Measurements from ENCODE around the gene NINJ1. TPM values are rescaled to one million over a fixed set of nuclear protein-coding genes. Genes with fewer than 3 reads are reported as not detected.

Gene NINJ1
- total RNA-seq, 1 experiment from 2014 or later: 34.8 TPM

DNA sequence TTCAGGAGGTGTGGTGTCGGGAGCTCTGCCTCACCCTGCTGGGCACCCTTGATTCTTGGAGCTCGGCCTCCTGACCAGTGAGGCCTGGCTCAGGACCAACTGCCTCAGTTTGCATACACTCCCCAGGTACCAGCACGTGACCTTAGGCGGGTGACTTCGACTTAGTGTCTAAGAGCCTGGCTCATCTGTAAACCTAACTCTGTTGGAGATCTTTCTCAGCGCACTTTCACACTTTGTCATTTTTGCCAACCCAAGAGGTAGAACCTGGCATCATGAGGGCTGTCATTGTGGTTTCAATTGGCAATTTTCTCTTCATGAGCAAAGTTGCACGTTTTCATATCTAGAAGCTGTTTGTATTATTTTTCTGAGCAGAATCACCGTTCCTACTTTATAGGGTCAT is 36.5 kb upstream of the NINJ1 start:
- Histone ChIP-seq H3K27ac (no peak overlapping the region), H3K4me3 (no peak overlapping the region), H3K4me1 (replicated peaks) (no peaks in the 10 kb centered on the region), H3K36me3 (no peaks in the 10 kb centered on the region), H3K9me3 (replicated peaks) (no peaks in the 10 kb centered on the region), H3K27me3 (replicated peaks) (peaks cover 3% of the 10 kb centered on the region; the same call in 1 of the 2 replicates)
- DNase-seq (ENCODE audit: low read depth in 1 of 2, low spot score in 2 of 2): no peak

- Histone ChIP-seq H3K9me3 (replicated peaks) (no peaks in the 10 kb centered on the region), H3K4me1 (replicated peaks) (no peaks in the 10 kb centered on the region), H3K27me3 (replicated peaks) (peaks cover 3% of the 10 kb centered on the region; the same call in 1 of the 2 replicates), H3K4me3 (no peak overlapping the region), H3K27ac (no peak overlapping the region), H3K36me3 (no peaks in the 10 kb centered on the region)
- DNase-seq (ENCODE audit: low read depth in 1 of 2, low spot score in 2 of 2): no peak
These were observed 35.4 kb upstream of the NINJ1 start for GRCh38 chr9:93169444-93169843.

GRCh38 chr9:93168581-93168980 is 34.5 kb upstream of the NINJ1 start:
- DNase-seq (ENCODE audit: low read depth in 1 of 2, low spot score in 2 of 2): no peak
- Histone ChIP-seq H3K4me1 (replicated peaks) (no peaks in the 10 kb centered on the region), H3K9me3 (replicated peaks) (no peaks in the 10 kb centered on the region), H3K4me3 (no peak overlapping the region), H3K36me3 (no peaks in the 10 kb centered on the region), H3K27ac (no peak overlapping the region), H3K27me3 (replicated peaks) (peaks cover 3% of the 10 kb centered on the region; the same call in 1 of the 2 replicates)

DNA sequence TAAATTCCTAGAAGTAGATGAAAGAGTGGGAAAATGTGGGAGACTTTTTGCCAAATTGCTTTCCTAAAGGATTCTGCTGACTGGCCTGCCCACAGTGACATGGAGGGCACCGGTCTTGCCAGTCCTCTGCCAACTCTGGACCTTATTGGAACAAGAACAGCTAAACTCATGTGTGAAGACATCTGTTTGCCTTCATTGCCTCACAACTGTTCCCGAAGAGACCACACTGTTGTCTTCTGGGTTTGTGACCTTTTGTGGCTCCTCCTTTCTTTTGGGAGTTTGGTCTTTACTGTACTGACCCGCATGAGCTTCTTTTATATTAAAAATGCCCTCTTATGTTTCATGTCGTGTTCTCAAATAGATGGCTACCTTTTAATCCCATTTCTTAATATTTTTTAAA is 33.8 kb upstream of the NINJ1 start:
- no peaks in the 10 kb centered on the region for H3K9me3 ChIP-seq (replicated peaks)
- DNase-seq (ENCODE audit: low read depth in 1 of 2, low spot score in 2 of 2): no peak
- H3K27ac ChIP-seq: no peak overlapping the region
- H3K4me1 ChIP-seq (replicated peaks): no peaks in the 10 kb centered on the region
- no peak overlapping the region for H3K4me3 ChIP-seq
- H3K27me3 ChIP-seq (replicated peaks): peaks cover 3% of the 10 kb centered on the region; the same call in 1 of the 2 replicates
- H3K36me3 ChIP-seq: no peaks in the 10 kb centered on the region

- no peaks in the 10 kb centered on the region for H3K9me3 ChIP-seq (replicated peaks)
- no peaks in the 10 kb centered on the region for H3K27me3 ChIP-seq (replicated peaks)
These were observed 33.1 kb upstream of the NINJ1 start for GRCh38 chr9:93167185-93167584.

GRCh38 chr9:93166699-93167098 is 32.6 kb upstream of the NINJ1 start:
- no peaks in the 10 kb centered on the region for H3K4me1 ChIP-seq (replicated peaks)
- no peak overlapping the region for H3K4me3 ChIP-seq
- no peak overlapping the region for H3K27ac ChIP-seq
- H3K27me3 ChIP-seq (replicated peaks): no peaks in the 10 kb centered on the region
- H3K9me3 ChIP-seq (replicated peaks): no peaks in the 10 kb centered on the region
- DNase-seq (ENCODE audit: low read depth in 1 of 2, low spot score in 2 of 2): no peak
- no peaks in the 10 kb centered on the region for H3K36me3 ChIP-seq

More at GRCh38 chr9:93167185-93167584, 33.1 kb upstream of the NINJ1 start:
- Histone ChIP-seq H3K4me1 (replicated peaks) (no peaks in the 10 kb centered on the region), H3K27ac (no peak overlapping the region), H3K4me3 (no peak overlapping the region), H3K36me3 (no peaks in the 10 kb centered on the region)
- no peak for DNase-seq (ENCODE audit: low read depth in 1 of 2, low spot score in 2 of 2)

GRCh38 chr9:93164085-93164484 is 30.0 kb upstream of the NINJ1 start:
- Histone ChIP-seq H3K4me1 (replicated peaks) (peaks cover 9% of the 10 kb centered on the region), H3K4me3 (no peak overlapping the region), H3K27ac (no peak overlapping the region), H3K27me3 (replicated peaks) (no peaks in the 10 kb centered on the region), H3K36me3 (no peaks in the 10 kb centered on the region), H3K9me3 (replicated peaks) (no peaks in the 10 kb centered on the region)
- DNase-seq (ENCODE audit: low read depth in 1 of 2, low spot score in 2 of 2): no peak

GRCh38 chr9:93161786-93162562 is 27.9 kb upstream of the NINJ1 start:
- H3K36me3 ChIP-seq: no peaks in the 10 kb centered on the region

DNA sequence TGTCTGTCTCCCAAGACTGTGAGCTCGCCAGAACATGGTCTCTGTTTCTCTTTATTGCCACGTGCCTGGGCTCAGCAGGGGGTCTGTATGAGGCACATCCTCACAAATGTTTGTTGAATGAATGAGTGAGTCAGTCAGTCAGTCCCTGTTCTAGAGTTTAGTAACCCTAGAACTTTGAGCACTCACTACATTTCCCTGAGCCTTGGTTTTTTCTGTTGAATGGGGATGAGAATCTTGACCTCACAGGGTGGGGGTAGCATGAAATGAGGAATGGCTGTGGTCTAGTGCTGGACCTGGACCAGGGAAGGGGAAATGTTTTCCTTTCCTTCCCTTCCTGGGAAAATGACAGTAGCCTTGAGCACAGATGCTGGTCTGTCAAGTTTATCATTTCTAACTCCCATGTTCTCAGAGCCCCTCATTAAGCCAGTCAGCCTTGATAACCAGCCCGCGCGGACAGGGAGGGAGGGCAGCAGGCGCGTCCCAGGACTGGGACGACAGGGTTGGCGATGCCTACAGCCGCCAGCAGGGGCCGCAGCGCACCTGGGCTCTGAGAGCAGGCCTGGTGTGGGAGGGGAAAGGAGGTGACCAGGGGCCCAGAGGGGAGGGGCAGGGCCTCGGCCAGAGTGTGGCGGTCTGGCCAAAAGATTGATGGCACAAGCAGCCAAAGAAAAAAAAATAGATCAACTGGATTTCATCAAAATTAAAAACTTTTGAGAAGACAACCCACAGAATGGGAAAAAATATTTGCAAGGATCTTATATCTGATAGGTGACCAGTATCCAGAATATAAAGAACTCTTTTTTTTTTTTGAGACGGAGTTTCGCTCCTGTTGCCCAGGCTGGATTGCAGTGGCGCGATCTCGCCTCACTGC is 25.8 kb upstream of the NINJ1 start:
- Histone ChIP-seq H3K4me3 (no peak overlapping the region), H3K27me3 (replicated peaks) (no peaks in the 10 kb centered on the region), H3K4me1 (replicated peaks) (peaks cover 9% of the 10 kb centered on the region), H3K9me3 (replicated peaks) (no peaks in the 10 kb centered on the region), H3K36me3 (no peaks in the 10 kb centered on the region), H3K27ac (no peak overlapping the region)
- DNase-seq (ENCODE audit: low read depth in 1 of 2, low spot score in 2 of 2): peak; percentile 60 to 75

More at GRCh38 chr9:93161786-93162562, 27.9 kb upstream of the NINJ1 start:
- Histone ChIP-seq H3K4me3 (no peak overlapping the region), H3K9me3 (replicated peaks) (no peaks in the 10 kb centered on the region), H3K4me1 (replicated peaks) (peaks cover 9% of the 10 kb centered on the region), H3K27me3 (replicated peaks) (no peaks in the 10 kb centered on the region), H3K27ac (no peak overlapping the region)
- DNase-seq (ENCODE audit: low read depth in 1 of 2, low spot score in 2 of 2): no peak

GRCh38 chr9:93156475-93157008 is 22.5 kb upstream of the NINJ1 start:
- no peaks in the 10 kb centered on the region for H3K27me3 ChIP-seq (replicated peaks)
- peaks cover 9% of the 10 kb centered on the region for H3K4me1 ChIP-seq (replicated peaks)
- H3K36me3 ChIP-seq: no peaks in the 10 kb centered on the region

GRCh38 chr9:93155716-93156474 is 21.8 kb upstream of the NINJ1 start:
- peaks cover 9% of the 10 kb centered on the region for H3K4me1 ChIP-seq (replicated peaks)
- H3K9me3 ChIP-seq (replicated peaks): no peaks in the 10 kb centered on the region
- no peaks in the 10 kb centered on the region for H3K36me3 ChIP-seq

More at GRCh38 chr9:93156475-93157008, 22.5 kb upstream of the NINJ1 start:
- Histone ChIP-seq H3K9me3 (replicated peaks) (no peaks in the 10 kb centered on the region), H3K27ac (no peak overlapping the region), H3K4me3 (no peak overlapping the region)
- DNase-seq (ENCODE audit: low read depth in 1 of 2, low spot score in 2 of 2): no peak

GRCh38 chr9:93154293-93154903 is 20.3 kb upstream of the NINJ1 start:
- DNase-seq (ENCODE audit: low read depth in 1 of 2, low spot score in 2 of 2): peak in 1 of 2 experiments; percentile 19
- no peaks in the 10 kb centered on the region for H3K4me1 ChIP-seq (replicated peaks)
- H3K27ac ChIP-seq: no peak overlapping the region
- no peaks in the 10 kb centered on the region for H3K9me3 ChIP-seq (replicated peaks)
- H3K36me3 ChIP-seq: no peaks in the 10 kb centered on the region
- H3K4me3 ChIP-seq: no peak overlapping the region
- no peaks in the 10 kb centered on the region for H3K27me3 ChIP-seq (replicated peaks)

More at GRCh38 chr9:93155716-93156474, 21.8 kb upstream of the NINJ1 start:
- H3K27me3 ChIP-seq (replicated peaks): no peaks in the 10 kb centered on the region
- H3K4me3 ChIP-seq: no peak overlapping the region
- DNase-seq (ENCODE audit: low read depth in 1 of 2, low spot score in 2 of 2): no peak
- no peak overlapping the region for H3K27ac ChIP-seq
